SK-N-SH treated with all-trans-retinoic acid at 6 μM for 48 hours (cell line): ENCODE measurements around the gene TMEM121B.

Source experiments
- ARNTL ChIP-seq: fragments of 450-650 bp; formaldehyde crosslinking; IDR thresholded peaks from 2 replicates; pipeline ENCODE4 v1.5.0; 2020; ENCODE audit warnings: low read depth, mild to moderate bottlenecking, moderate library complexity, borderline replicate concordance
- CSDC2 ChIP-seq: fragments of 250-450 bp; sonication (Bioruptor Pico); IDR thresholded peaks from 2 replicates; pipeline ENCODE4 v1.5.0; 2020; ENCODE audit warnings: mild to moderate bottlenecking, moderate library complexity
- GLIS3 ChIP-seq: fragments of 250-450 bp; sonication (Bioruptor Pico); IDR thresholded peaks from 2 replicates; pipeline ENCODE4 v1.5.0; 2020; ENCODE audit warnings: mild to moderate bottlenecking, moderate library complexity
- ISL1 ChIP-seq: fragments of 250-450 bp; sonication (Bioruptor Pico); IDR thresholded peaks from 2 replicates; pipeline ENCODE4 v2.1.2; 2022; ENCODE audit warnings: mild to moderate bottlenecking, moderate library complexity
- RARB ChIP-seq: fragments of 250-450 bp; sonication (Bioruptor Pico); IDR thresholded peaks from 2 replicates; pipeline ENCODE4 v1.8.0; 2021; ENCODE audit warnings: mild to moderate bottlenecking, moderate library complexity
- TOX ChIP-seq: fragments of 250-450 bp; sonication (Bioruptor Pico); IDR thresholded peaks from 2 replicates; pipeline ENCODE4 v1.8.0; 2021; ENCODE audit warnings: mild to moderate bottlenecking, moderate library complexity, borderline replicate concordance
- ZC3H10 ChIP-seq: fragments of 250-450 bp; sonication (Bioruptor Pico); IDR thresholded peaks from 2 replicates; pipeline ENCODE4 v1.5.1; 2021; ENCODE audit warnings: mild to moderate bottlenecking, moderate library complexity
- ZFP3 ChIP-seq: fragments of 250-450 bp; sonication (Bioruptor Pico); IDR thresholded peaks from 2 replicates; pipeline ENCODE4 v1.5.0; 2020; ENCODE audit warnings: mild to moderate bottlenecking, moderate library complexity
- ZNF70 ChIP-seq: fragments of 450-650 bp; formaldehyde crosslinking; IDR thresholded peaks from 2 replicates; pipeline ENCODE4 v1.5.0; 2020; ENCODE audit warnings: mild to moderate bottlenecking, moderate library complexity
- TF ChIP-seq, protein P1 (sequence below): fragments of 250-450 bp; sonication (Bioruptor Pico); IDR thresholded peaks from 2 replicates; pipeline ENCODE4 v1.8.0; 2020; ENCODE audit warnings: mild to moderate bottlenecking, moderate library complexity, borderline replicate concordance
- TF ChIP-seq, protein P2 (sequence below): fragments of 250-450 bp; sonication (Bioruptor Pico); IDR thresholded peaks from 2 replicates; pipeline ENCODE4 v1.8.0; 2021; ENCODE audit warnings: low read depth, mild to moderate bottlenecking, moderate library complexity, borderline replicate concordance
- TF ChIP-seq, protein P3 (sequence below): fragments of 250-450 bp; sonication (Bioruptor Pico); IDR thresholded peaks from 2 replicates; pipeline ENCODE4 v1.5.1; 2021; ENCODE audit warnings: mild to moderate bottlenecking, moderate library complexity

DNA sequence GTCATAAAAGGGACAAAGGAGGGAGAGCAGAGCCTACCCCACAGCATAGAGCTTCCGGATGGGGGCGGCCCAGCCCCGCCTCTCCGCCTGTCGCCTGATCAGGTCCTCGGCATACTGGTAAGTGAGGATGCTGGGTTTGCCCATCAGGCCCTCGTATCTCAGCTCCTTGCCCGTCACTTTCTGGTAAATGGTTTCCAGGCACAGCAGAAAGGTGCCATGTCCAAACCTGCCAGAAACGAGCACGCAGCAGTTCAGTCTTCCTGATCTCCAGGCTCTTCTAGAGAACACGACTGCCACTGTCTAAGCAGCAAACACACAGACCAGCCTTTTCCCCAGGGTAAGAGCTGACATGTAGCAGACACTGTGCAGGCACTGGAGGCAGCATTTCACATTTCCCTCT is 17.4 kb upstream of the TMEM121B start:
- TF ChIP-seq ZC3H10: no peak
- no peak for TF ChIP-seq ARNTL (CRISPR knock-in tag)
- TF ChIP-seq, protein P1, sequence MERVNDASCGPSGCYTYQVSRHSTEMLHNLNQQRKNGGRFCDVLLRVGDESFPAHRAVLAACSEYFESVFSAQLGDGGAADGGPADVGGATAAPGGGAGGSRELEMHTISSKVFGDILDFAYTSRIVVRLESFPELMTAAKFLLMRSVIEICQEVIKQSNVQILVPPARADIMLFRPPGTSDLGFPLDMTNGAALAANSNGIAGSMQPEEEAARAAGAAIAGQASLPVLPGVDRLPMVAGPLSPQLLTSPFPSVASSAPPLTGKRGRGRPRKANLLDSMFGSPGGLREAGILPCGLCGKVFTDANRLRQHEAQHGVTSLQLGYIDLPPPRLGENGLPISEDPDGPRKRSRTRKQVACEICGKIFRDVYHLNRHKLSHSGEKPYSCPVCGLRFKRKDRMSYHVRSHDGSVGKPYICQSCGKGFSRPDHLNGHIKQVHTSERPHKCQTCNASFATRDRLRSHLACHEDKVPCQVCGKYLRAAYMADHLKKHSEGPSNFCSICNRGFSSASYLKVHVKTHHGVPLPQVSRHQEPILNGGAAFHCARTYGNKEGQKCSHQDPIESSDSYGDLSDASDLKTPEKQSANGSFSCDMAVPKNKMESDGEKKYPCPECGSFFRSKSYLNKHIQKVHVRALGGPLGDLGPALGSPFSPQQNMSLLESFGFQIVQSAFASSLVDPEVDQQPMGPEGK (CRISPR knock-in tag): no peak
- TF ChIP-seq, protein P2, sequence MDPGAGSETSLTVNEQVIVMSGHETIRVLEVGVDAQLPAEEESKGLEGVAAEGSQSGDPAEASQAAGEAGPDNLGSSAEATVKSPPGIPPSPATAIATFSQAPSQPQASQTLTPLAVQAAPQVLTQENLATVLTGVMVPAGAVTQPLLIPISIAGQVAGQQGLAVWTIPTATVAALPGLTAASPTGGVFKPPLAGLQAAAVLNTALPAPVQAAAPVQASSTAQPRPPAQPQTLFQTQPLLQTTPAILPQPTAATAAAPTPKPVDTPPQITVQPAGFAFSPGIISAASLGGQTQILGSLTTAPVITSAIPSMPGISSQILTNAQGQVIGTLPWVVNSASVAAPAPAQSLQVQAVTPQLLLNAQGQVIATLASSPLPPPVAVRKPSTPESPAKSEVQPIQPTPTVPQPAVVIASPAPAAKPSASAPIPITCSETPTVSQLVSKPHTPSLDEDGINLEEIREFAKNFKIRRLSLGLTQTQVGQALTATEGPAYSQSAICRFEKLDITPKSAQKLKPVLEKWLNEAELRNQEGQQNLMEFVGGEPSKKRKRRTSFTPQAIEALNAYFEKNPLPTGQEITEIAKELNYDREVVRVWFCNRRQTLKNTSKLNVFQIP (CRISPR knock-in tag): no peak
- no peak for TF ChIP-seq RARB
- no peak for TF ChIP-seq ISL1
- TF ChIP-seq ZFP3 (CRISPR knock-in tag): no peak
- no peak for TF ChIP-seq GLIS3 (CRISPR knock-in tag)
- no peak for TF ChIP-seq TOX
- no peak for TF ChIP-seq CSDC2 (CRISPR knock-in tag)
- no peak for TF ChIP-seq ZNF70 (CRISPR knock-in tag)
- TF ChIP-seq, protein P3, sequence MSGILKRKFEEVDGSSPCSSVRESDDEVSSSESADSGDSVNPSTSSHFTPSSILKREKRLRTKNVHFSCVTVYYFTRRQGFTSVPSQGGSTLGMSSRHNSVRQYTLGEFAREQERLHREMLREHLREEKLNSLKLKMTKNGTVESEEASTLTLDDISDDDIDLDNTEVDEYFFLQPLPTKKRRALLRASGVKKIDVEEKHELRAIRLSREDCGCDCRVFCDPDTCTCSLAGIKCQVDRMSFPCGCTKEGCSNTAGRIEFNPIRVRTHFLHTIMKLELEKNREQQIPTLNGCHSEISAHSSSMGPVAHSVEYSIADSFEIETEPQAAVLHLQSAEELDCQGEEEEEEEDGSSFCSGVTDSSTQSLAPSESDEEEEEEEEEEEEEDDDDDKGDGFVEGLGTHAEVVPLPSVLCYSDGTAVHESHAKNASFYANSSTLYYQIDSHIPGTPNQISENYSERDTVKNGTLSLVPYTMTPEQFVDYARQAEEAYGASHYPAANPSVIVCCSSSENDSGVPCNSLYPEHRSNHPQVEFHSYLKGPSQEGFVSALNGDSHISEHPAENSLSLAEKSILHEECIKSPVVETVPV (CRISPR knock-in tag): no peak
